GM19043 (cell line): ENCODE data around the gene ATG2A.
A peak's percentile ranks its signal among the peaks of the same experiment; 100 is the strongest.

Experiments
- ATAC-seq: cut with Tn5 transposase; IDR thresholded peaks from one replicate; pipeline ENCODE4 v1.9.1; 2021; ENCODE audit warnings: low read depth; ENCODE audit not compliant: unreplicated experiment

ATG2A gene

DNA sequence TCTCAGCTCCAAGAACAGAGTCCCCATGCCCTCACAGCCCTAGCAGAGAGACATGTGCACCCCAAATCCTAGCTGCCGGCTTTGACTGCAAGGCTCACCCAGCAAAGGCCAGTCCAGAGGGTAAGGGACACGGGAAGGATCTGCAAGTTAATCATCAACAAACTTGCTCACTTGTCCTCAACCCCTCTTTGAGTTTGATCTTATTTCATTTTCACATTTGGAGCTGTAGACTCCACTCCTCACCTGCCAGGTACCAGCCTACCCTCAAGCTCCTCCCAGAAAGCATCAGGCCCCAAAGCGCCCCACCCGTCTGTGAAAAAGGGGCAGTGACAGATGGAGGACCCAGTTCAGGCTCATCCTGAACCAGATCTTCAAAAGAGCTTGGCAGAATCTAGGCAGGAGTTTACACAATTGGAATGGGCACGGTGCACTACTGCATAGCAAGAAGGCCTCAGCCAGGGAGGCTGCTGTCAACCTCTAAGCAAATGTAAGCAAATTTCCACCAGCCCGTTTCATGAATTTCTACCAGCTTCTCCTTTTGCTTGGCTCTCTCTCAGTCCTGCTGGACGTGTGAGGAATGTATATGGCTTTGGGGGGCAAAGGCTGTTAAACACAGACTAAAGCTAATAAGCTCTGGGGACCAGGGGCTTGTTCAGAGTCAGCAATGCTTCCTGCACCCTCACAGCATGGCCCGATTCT, 44.1 kb downstream of the ATG2A start:
- ATAC-seq, result no peak

DNA sequence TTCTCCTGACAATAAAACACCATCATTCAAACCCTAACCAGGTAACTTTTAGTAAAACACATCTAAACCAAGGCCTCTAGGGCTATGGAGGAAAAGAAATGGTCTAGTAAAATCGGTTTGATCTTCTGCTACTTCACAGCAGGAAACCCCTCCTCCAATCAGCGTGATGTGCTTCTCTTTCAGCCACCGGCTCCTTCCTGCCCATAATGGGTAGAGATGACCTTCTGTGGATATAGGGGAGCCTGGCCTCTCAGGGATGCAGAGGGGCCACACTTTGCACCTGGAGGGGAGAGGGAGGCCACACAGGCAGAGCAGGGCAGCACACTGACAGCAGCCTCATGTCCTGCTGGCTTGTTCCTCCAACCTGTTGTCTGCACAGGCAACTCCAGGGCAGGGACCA, 45.5 kb downstream of the ATG2A start:
- no peak for ATAC-seq

DNA sequence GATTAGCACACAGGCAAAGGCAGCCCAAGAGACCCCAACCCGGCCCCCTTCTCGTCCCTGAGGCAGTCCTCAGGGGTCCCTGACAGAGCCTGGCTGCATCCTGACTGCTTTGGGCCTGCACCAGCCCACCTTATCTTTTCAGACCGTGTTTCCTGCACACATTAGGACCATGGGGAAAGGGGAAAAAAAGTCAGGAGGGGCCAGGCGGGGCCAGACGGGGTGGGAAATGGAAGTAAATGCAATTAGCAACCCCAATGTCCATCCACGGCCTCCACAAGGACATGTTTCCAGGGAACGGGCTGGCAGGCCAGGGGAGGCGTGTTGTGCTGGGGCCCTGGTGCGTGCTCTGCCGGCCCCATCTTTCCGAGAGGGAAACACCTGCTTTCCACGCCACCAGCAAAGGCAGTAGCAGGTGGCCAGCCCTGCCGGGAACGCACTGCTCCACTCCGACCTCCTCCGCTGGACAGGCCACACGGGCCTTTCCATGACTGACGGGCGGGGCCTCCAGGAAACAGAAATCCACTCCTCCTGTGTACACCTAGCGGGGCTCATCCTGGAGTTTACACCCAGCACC, 46.0 kb downstream of the ATG2A start:
- no peak for ATAC-seq

DNA sequence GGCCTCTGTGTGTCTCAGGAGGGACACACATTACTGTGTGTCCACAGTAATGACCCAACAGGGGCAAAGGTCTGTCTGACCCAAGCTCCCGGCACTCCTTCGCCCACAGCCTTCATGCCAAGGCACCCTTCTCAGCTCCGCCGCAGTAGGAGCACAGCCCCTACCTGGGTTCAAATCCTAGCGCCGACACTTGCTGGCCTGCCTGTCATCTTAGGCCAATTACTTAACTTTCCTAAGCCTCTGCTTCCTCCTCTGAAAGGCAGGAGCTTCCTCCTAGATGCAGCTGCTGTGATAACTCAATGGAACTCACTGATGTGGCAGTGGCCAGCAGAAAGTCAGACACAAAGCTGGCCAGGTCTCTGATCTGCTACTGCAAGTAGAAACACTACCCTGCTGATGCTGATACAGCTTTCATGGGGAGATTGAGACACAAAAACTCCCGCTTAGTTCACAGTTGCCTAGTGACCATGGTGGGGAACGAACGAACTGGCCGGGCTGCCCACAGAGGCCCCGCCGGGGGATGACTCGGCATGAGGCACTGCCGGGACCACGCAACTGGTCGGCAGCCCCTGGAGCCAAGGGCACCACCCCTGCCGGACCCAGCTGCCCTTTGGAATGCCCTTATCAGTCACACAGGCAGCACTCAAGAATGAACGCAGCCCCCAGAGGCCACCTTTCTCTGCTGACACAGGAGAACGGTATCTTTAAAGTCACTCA, 46.7 kb downstream of the ATG2A start:
- no peak for ATAC-seq

DNA sequence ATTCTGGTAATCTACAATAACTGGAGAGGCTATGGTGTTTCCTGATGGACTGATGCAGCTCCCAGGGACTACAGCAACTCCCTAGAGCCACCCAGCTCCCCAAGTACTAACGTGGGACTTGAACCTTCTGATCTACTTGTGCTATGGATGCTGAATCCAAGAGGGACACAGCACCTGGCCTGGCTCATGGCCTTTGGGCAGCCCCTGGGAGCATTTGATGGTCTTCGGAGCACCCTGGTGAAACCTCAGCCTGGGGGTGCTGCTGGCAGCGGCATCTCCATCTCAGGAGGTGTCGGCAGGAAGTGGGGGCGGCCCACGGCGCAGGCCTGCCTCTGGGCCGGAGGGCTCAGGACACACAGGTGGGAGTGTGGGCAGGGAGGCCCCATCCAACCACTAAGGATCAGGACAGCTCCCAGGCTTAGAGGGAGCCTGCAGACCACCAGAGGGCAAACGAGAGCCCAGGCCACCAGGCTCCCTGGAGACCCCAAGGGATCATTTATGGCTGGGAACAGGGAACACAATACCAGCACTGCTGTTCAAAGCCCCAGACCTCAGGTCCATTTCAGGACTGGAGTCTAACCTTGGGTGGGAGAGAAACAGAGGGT, 47.3 kb downstream of the ATG2A start:
- ATAC-seq, result no peak

DNA sequence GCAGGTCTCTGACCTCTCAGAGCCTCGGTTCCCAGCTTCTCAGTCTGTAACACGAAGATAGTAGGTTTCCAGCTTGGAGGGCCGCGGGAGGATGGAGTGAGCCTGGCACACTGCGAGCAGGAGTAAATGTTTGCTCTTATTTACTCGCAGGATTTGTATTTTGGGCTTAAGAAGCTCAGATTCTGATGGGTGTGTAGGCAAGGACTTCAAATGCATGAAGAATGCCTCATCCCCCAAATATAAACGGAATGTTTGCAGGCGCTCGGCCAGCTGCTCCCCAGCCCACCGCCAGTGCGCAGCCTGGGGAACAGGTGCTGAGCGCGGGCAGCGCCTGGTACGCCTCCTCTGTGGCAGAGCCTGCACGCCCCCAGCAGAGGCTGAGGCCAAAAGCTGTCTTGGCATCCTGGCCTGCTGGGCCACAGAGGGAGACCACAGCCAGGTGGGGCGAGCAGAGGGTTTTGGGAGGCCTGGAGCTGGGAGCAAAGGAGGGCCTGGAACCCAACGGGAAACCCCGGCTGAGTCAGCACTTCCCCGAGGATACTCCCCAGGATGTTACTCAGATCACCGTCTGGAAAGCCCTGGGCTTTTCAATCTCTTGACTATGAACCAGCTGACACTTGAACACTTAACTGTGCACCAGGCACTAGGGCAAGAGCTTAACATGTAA, 48.0 kb downstream of the ATG2A start:
- no peak for ATAC-seq

DNA sequence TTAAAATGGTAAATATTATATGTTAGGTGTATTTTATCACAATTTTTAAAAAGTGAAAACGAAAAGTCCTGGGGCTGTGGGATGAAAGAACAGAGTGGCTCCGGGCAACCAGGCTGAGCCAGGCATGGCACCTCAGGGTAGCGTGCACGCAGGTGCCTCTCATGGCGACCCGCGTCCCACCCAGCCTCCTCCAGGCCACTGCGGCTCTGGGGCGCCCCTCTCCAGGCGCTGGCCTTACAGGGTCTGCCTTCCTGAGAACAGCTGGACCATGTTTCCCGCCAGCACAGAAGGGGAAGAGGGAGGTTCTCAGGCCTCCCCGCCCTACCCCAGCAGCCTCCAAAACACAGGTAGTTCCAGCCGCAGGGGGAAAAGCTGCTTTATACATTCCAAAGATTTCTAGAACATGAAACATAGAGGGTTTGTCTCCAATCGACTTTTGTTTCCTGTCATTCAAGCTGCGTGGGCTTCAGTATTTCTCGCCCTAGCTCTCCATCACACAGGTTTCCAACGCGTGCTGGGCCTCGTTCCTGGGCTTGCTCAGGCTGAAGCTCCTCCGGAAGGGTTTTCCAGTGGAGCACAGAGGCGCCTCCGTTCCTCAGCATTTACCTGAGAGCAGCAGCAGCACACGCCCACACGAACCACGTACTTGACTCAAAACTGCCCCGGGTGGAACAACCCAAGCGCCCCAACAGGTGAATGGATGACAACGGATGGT, 49.1 kb downstream of the ATG2A start:
- no peak for ATAC-seq

DNA sequence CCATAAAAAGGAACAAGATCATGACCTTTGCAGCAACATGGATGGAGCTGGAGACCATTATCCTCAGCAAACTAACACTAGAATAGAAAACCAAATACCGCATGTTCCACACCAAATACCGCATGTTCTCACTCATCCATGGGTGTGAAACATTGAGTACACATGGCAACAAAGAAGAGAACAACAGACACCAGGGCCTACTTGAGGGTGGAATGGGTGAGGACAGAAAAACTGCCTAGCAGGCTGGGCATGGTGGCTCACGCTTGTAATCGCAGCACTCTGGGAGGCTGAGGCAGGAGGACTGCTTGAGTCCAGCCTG, 50.9 kb downstream of the ATG2A start:
- ATAC-seq, result no peak

DNA sequence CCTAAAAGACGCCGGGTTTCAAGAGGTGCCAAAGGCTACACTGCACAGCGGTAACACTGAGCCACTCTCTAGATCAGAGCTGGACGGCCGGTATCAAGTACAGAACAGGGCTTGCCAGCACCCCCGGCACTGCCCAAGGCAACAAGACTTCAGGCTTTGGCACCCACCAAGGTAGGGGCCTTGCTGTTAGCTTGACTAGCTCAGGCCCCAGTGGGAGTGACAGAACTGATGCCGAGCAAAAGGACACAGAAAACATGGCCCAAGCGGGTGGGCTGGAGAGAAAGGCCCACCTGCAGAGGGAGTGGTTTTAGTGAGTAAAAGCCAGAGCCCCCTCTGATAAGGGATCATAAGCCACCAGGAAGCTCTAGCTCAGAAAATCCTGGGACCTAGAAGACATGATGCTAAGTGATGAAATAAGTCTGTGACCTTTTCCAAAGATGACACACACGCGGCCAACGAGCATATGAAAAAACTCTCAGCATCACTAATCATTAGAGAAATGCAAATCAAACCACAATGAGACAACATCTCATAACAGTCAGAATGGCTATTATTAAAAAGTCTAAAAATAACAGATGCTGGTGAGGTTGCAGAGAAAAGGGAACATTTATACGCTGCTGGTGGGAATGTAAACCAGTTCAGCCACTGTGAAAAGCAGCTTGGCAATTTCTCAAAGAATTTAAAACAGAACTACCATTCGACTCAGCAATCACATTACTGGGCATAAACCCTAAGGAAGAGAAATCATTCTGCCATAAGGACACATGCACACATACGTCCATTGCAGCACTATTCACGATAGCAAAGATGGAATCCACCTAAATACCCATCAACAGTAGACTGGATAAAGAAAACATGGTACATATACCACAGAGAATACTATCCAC, 51.5 kb downstream of the ATG2A start:
- no peak for ATAC-seq

DNA sequence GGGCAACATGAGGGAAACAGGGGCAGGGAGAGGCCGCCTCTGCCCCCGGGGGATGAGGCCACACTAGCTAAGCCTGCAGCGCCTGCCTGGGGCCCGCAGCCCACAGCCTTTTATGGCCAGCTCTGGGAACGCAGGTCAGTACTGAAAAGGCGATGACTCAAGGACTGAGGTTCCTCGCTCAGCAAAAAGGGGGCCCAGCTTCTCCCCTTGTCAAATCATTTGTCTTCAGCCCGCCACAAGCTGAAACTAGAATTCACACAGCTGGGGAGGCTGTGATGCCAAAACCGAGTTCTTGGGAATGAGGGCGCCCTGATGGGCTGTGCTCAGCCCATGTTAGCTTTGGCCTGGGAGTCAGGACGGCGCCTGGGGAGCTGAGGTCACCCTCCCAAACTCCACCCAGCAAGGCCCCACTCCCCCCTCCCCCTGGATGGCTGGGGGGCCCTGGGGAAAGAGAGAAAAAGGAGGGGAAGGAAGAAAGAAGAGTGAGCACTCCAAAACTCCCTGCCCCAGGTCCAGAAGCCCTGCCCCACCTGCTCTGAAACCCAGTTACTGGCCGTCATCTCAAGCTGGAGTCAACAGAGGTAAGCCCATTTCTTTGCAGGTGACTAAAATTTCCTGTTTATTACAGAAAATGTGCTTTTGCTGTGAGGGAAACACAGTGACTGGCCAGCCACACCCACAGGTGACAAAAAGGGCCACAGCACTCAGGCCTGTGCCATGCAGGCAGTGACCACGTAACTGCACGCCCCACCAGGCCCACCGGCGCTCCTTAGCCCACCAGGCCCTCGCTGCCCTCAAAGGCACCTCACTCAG, 52.3 kb downstream of the ATG2A start:
- no peak for ATAC-seq

DNA sequence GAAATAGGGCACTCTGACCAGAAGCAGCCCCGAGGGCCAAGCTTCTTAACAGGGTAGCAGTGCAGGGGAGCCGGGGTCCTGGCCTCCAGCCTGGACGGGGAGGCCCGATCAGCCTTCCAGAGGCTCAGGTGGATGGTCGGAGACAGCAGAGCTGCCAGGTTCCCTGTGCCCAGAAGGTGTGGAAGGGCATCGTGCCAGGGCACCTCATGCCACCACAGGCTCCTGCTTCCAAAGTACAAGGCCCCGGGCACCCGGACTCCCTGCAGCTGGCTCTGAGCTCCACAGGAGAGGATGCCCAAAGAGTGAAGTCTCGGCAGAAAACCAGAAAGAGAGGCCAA, 52.9 kb downstream of the ATG2A start:
- ATAC-seq, result no peak

DNA sequence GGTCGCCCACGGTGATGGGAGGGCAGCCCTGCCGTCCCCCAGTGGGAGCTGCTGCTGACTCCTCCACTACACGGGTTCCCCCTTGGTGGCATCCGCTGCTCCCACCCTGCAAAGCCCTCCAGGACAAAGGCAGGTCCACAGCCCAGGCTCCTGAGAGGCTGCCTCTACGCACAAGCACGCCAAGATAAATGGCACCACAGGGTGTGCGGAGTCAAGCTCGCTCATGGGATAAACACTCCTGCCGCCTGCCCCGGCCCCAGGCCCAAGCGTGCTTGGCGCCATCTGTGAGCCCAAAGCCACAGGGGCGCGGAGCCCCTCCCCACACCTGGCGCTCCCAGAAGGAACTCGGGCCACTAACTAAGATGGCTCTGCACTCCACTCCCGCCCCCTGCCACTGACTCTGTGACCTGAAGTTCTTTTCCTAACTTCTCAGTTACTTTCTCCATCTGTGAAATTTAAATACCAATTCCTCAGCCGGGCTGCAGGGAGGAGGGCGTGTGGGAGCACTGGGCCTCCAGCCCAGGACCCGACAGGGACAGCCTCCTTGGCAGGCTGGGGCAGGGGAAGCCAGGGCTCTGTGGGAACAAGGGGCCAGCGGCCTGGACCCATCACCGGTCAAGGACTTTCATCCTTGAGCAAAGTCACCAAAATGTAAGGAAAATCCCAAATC, 53.5 kb downstream of the ATG2A start:
- no peak for ATAC-seq

DNA sequence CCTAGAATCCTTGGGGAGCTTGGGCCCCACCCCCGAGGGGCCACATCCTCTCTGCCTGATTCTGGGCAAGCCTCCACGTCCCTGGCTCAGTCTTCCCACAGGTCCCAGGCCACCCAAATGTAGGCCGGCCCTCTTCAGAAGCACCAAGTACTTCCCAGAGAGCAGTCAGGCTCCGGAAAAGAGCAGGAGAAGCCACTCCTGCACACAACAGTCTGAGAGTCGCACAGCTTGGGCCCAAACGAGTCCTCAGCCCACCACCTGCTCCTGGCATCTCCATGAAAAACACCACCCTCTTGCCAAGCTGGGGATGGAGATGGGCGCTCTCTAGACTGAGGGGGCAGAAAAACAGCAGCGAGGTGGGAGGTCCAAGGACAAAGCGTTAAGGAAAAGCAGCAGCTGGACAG, 54.0 kb downstream of the ATG2A start:
- ATAC-seq, result no peak

DNA sequence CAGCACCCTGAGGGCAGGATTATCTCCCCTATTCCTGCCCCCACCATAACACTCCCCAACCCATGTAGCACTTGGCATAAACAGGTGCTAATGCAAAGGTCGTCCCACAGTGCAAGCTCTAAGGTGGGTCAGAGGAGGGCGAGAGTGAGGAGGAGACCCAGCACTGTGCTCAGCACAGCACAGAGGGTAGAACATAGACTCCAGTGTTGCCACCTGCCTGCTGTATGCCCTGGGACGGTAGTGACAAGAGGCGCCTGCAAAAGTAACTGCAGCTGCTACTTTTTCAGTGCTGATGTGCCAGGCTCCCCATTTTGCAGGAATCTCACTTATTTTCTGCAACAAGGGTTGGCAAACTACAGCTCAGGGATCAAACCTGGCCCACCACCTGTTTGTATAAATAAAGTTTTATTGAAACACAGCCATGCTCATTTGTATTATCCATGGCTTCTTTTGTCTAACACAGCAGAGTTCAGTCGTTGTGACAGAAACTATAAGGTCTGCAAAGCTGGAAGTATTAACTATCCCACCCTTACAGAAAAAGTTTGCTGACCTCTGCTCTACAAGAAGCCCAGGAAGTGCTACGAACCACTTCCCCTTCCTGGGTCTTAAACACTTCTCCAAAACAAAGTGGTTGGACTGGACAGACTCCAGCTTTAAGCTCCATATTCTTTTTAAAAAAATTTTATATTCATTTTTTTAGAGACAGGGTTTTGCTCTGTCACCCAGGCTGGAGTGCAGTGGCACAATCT, 55.6 kb downstream of the ATG2A start:
- ATAC-seq, result no peak

DNA sequence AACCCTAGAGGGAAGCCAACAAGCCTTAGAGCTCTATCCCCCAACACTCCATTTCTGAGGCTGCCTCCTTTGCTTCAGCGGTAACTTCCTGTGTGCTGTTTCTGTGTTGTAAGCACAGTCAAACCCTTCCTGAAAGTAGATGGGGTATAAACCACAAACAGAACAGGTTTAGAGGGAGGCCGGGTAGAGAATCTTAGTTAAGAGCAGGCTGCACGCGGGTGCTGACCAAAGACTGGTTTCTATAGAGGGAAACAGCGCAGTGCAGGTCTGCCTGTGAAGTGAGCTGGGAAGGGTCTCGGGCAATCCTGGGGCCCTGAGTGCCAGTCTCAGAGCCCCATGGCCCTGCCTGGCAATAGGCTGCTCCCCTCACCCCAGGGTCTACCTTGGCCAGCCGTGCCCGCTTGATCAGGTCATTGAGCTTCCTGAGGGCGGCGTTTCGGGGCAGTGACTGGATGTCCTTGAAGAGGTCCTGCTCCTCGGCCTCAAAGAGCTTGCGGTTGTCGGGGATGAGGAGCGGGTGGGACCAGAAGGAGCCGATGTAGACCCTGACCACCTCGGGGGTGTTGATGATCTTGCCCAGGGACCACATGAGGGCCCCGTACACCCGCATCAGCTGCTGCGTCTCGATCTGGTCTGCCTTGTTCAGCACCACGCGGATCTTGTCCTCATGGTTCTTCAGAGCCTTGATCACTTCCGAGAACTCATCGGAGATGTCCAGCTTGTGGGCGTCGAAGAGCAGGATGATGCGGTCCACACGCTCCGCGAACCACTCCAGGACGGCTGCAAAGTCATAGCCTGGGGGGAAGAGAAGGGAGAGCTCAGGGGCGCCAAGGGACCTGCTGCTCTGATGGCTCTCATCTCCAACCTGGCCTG, 57.2 kb downstream of the ATG2A start:
- ATAC-seq, result peak; percentile 60

DNA sequence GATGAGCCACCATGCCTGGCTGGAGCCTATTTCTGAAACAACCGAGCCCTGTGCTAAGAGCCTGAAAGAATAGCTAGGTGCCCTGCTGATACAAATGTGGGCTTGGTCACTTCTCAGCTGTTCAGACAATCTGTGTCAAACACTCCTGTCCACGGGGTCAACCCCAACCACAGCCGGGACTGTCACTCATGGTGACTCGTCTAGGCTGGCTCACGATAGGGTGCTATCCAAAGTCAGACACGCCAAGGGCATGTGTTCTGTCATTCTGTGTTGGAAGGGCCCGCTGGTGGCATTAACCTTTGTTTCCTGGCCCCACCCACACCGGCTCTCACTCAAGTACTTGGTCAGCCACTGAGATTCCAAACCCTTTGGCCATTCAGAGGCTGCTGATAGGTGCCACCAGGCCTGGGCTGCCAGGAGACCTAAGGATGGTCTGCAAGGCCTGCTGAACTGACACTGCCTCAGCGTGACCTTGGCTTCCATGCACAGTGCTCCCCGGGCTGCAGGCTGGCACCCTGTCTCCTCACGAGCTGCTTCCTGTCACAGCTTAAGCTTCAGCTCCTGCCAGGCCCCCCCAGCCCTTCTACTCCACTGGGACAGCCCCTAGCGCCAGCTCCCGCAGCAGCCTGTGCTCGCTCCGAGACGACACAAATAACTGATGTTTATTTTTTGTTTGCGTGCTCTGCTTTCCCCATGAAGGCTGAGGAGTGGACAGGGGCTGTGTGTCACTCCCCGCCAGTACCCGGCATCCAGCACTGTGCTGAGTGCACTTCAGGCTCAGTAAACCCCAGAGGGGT, 58.3 kb downstream of the ATG2A start:
- no peak for ATAC-seq
